ENCODE measurements around the gene APOBEC4. TPM values are rescaled to one million over a fixed set of nuclear protein-coding genes. Genes with fewer than 3 reads are reported as not detected.

Gene APOBEC4
- polyA plus RNA-seq, 1 of the 3 experiments (the other 2 are of a cell fraction): not detected

GRCh38 chr1:183635606-183636333 is 17.3 kb downstream of the APOBEC4 start, which contains the start of gene ARPC5 (continued):
- TF ChIP-seq PBX3 (IDR thresholded peaks at IDR 0.05) (peak; percentile 29; the same call in 1 of the 2 replicates), GATA2 (CRISPR knock-in tag; IDR thresholded peaks at IDR 0.05) (no peak), FOXM1 (IDR thresholded peaks at IDR 0.05; ENCODE audit: low read depth) (no peak), FOSL2 (IDR thresholded peaks at IDR 0.05; ENCODE audit: borderline replicate concordance, low read depth) (peak; percentile 17; the same call in 1 of the 2 replicates), REST (IDR thresholded peaks at IDR 0.05; ENCODE audit: low read depth, low read length) (0 out of 2 replicates have a peak, but pooled peaks have one; percentile 36), EP300 (IDR thresholded peaks at IDR 0.05; ENCODE audit: borderline replicate concordance in 1 of 2, low read depth in 1 of 2, low read length in 1 of 2) (no peak), MXI1 (IDR thresholded peaks at IDR 0.05; ENCODE audit: low read depth, low read length) (peak; percentile 76), POLR2AphosphoS5 (IDR thresholded peaks at IDR 0.05; ENCODE audit: low read depth, low read length) (peak; percentile 93), NRF1 (IDR thresholded peaks at IDR 0.05; ENCODE audit: low read depth, low read length) (peak; percentile 93), USF1 (IDR thresholded peaks at IDR 0.05; ENCODE audit: borderline replicate concordance, low read depth) (peak; percentile 95), RCOR1 (IDR thresholded peaks at IDR 0.05; ENCODE audit: low read length) (peak; percentile 4; the same call in 1 of the 2 replicates), MAX (IDR thresholded peaks at IDR 0.05; ENCODE audit: low read depth) (peak; percentile 58), IRF3 (IDR thresholded peaks at IDR 0.05; ENCODE audit: low read depth, low read length) (peak; percentile 13; the same call in 1 of the 2 replicates), ELF1 (IDR thresholded peaks at IDR 0.05) (peak; percentile 85), GABPA (IDR thresholded peaks at IDR 0.05; ENCODE audit: low read depth) (peak; percentile 63), SIN3A (IDR thresholded peaks at IDR 0.05; ENCODE audit: borderline replicate concordance, low read depth, low read length) (peak; percentile 10; the same call in 1 of the 2 replicates), TCF12 (IDR thresholded peaks at IDR 0.05) (no peak)

Data from SK-N-SH (cell line).